ENCODE measurements around the gene POLR3H.
"Not testable (repeated sequence)": the region's sequence is repeated elsewhere in the genome, so short reads cannot be mapped to it uniquely, and the experiment has no call there.

POLR3H gene

GRCh38 chr22:41565403-41566054 is 21.3 kb upstream of the POLR3H start:
- DNase-seq = peak in 1 of 56 donors; percentile 37

DNA sequence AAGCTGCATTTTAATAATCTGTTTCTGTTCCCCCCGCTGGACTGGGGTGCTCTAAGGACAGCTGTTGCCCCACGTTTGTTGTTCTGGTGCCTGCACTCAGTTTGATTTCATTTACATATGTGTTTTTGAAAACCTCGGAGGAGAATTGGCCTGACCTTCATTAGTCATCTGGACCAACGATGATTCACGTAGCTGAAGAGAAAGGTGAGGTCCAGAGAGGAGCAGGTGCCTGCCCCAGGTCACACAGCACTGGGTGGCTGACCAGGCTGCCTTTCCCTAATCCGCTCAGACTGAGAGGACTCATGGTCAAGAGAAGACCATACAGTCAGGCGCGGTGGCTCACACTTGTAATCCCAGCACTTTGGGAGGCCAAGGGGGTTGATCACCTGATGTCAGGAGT is 20.3 kb upstream of the POLR3H start:
- no peak for DNase-seq

- DNase-seq = peak in 1 of 56 donors; percentile 43
Observed at GRCh38 chr22:41563051-41563711, 18.9 kb upstream of the POLR3H start.

GRCh38 chr22:41562461-41562860 is 18.2 kb upstream of the POLR3H start:
- DNase-seq = no peak

- DNase-seq = no peak
Observed at GRCh38 chr22:41561788-41562187, 17.5 kb upstream of the POLR3H start.

GRCh38 chr22:41561335-41561734 is 17.1 kb upstream of the POLR3H start:
- DNase-seq = no peak

DNA sequence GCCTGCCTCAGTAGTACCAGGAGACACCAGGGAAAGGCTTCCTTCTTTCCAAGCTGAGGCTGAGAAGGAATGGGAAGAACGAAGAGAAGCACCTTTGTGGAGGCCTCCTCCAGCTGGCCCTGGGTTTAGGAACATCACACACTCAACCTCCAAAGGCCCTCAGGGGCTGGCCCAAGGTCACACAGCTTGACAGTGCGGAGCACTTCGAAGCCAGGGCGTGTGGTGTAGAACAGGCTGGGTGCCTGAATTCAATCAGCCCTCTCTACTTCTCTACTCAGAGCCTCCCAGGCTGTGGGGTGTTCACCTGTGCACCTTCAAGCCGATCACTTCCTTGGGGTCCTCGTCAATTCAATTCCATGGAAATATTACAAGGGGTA is 15.8 kb upstream of the POLR3H start:
- DNase-seq = no peak

DNA sequence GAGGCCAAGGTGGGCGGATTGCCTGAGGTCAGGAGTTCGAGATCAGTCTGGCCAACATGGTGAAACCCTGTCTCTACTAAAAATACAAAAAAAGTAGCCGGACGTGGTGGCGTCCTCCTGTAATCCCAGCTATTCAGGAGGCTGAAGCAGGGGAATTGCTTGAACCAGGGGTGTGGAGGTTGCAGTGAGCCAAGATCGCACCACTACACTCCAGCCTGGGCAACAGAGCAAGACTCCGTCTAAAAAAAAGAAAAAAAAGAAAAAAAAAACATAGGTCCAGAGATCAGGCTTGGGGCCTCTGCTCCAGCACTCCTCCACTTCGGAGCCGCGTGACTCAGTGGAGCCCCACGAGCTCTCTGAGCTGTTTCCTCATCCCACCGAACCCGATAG is 14.0 kb upstream of the POLR3H start:
- DNase-seq = not testable (repeated sequence)

DNA sequence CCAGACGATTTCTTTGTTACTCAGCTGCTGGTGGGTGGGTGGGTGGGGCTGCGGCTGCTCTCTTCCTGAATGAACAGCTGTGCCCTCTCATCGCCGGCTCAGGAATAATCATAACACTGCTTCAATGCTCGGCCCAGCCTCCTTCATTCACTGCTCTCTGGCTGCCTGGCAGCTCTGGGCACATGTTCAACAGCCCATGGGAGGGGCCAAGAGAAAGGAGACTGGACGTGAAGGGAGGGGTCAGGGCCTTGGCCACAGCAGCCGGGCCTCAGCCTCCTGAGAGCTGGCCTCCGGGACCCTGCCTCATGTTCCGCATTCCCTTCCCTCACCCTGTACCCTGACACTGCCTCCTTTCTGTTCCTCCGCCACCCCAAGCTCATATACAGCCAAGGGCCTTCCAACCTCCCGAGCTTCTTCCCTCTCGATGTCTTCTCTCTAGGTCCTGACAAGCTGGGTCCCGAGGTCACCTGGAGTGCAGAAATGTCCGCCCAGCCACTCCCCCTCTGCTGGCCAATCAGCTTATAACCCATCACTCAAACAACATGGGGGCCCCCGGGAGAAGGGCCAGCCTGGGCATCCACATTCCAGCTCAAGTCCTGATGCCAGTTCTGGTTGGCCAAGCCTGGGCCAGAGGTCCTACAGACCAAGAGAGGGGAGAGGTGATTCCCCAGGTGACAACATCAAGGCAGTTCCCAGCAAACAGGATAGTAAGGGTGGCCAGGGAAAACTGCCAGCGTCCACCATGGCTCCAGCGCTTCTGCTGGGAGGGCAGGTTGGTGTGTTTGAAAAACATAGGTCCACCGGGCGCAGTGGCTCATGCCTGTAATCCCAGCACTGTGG is 13.4 kb upstream of the POLR3H start:
- peak in 44 of 56 donors; percentile 13 to 84 (median 54) for DNase-seq

DNA sequence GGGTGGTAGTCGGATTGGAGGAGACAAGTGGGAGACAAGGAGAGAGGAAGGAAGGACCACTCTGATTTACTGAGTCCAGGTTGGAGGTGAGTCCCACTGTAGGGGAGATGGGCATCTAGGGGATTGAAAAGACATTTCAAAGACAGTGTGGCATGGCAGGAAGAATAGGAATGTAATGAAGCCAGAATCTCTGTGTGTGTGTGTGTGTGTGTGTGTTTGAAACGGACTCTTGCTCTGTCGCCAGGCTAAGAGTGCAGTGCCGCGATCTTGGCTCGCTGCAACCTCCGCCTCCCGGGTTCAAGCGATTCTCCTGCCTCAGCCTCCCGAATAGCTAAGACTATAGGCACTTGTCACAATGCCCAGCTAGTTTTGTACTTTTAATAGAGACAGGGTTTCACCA is 12.3 kb upstream of the POLR3H start:
- DNase-seq = no peak

GRCh38 chr22:41555325-41555982 is 11.2 kb upstream of the POLR3H start:
- DNase-seq = peak in 4 of 56 donors; percentile 24 to 49 (median 24)

- peak in 3 of 56 donors; percentile 21 to 37 (median 34) for DNase-seq
Observed at GRCh38 chr22:41551877-41552582, 7.8 kb upstream of the POLR3H start.

GRCh38 chr22:41550952-41551491 is 6.8 kb upstream of the POLR3H start:
- no peak for DNase-seq

- no peak for DNase-seq
Observed at GRCh38 chr22:41548830-41549211, 4.6 kb upstream of the POLR3H start.

DNA sequence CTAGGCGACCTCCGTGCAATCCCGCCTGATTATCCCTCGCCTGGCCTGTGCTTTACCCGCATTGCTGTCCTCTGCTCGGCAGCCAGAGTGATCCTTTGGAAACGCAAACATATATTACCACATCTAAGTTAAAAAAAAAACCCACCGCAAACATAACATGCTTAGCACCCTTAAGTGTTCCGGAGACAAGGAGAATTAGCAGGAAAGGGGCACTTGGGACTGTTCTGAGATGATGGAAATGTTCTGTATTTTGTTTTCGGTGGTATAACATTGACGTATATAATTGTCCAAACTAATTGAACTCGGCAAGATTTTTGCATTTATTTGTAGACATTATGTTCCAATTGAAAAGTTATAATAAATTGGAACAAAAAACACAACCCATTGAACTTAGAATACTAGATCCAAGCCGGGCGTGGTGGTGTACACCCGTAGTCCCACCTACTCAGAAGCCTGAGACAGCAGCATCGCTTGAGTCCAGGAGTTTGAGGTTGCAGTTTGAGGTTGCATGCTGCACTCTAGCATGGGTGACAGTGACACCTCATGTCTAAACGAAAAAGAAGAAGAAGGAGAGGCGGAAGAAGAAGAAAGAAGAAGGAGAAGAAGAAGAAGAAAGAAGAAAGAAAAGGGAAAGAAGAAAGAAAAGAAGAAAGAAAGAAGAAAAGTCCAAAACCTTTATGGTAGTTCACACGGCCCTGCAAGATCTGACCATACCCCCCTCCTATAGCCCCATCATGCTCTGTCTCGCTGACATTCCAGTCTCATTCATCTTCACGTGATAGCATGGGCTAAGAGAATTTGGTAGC is 604 bp upstream of the POLR3H start:
- DNase-seq = no peak

- DNase-seq = no peak
Observed at GRCh38 chr22:41542224-41542623, 2.0 kb downstream of the POLR3H start.

GRCh38 chr22:41541484-41541883 is 2.8 kb downstream of the POLR3H start:
- no peak for DNase-seq

DNA sequence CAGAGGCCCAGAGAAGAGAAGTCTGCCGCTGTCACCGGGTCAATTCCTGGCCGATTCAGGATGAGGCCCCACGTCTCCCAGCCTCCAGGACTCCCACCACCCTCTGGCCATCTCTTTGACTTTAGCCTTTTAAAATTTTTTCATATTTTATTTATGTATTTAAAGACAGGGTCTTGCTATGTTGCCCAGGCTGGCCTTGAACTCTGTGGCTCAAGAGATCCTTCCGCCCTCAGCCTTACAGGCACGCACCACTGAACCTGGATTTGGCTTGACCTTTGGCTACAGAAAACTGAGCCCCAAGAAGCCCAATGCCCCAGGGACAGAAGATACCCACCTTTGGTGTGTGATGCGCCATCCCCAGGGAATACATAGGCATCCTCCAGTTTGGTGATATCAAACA is 3.9 kb downstream of the POLR3H start:
- no peak for DNase-seq

GRCh38 chr22:41540006-41540315 is 4.3 kb downstream of the POLR3H start:
- DNase-seq = no peak
